Measurements from ENCODE around the gene CHD8.

GRCh38 chr14:21356511-21356910, 99.4 kb downstream of the CHD8 start:
- TF ChIP-seq POLR2A (IDR thresholded peaks at IDR 0.05; ENCODE audit: low read depth, low read length), result no peak
- TF ChIP-seq CTCF (conservative IDR thresholded peaks at IDR 0.05; ENCODE audit: low read depth, low read length), result no peak
- TF ChIP-seq MAZ (IDR thresholded peaks at IDR 0.05; ENCODE audit: borderline replicate concordance, low read depth, low read length), result no peak
- TF ChIP-seq CEBPB (IDR thresholded peaks at IDR 0.05; ENCODE audit: low read depth, low read length), result no peak
- no peak for TF ChIP-seq SMC3 (IDR thresholded peaks at IDR 0.05; ENCODE audit: low read depth, low read length)
- no peak for TF ChIP-seq RCOR1 (IDR thresholded peaks at IDR 0.05; ENCODE audit: insufficient replicate concordance, low read length)
- no peak for TF ChIP-seq RFX5 (IDR thresholded peaks at IDR 0.05; ENCODE audit: low read depth, low read length)
- no peak for TF ChIP-seq MXI1 (IDR thresholded peaks at IDR 0.05; ENCODE audit: borderline replicate concordance, low read depth, low read length)
- TF ChIP-seq USF2 (IDR thresholded peaks at IDR 0.05; ENCODE audit: low read depth, low read length), result no peak
- no peak for TF ChIP-seq CHD1 (IDR thresholded peaks at IDR 0.05; ENCODE audit: low read depth, low read length)
- no peak for TF ChIP-seq BHLHE40 (IDR thresholded peaks at IDR 0.05; ENCODE audit: low read depth, low read length)
- no peak for TF ChIP-seq MAFK (IDR thresholded peaks at IDR 0.05; ENCODE audit: low read depth, low read length)
- no peak for TF ChIP-seq ELK1 (IDR thresholded peaks at IDR 0.05; ENCODE audit: borderline replicate concordance, low read depth, low read length)
- TF ChIP-seq RAD21 (IDR thresholded peaks at IDR 0.05; ENCODE audit: low read length), result no peak

Data from IMR-90 (cell line).